Hepatocyte (in vitro differentiated cells): Measurements from ENCODE around the gene MPZL1.

ENCODE experiments used
- EZH2 ChIP-seq: fragments of 200-600 bp; sonication (generic); IDR thresholded peaks from 2 replicates; pipeline ENCODE4 v1.6.1; 2016; ENCODE audit warnings: antibody characterized with exemption, mild to moderate bottlenecking, borderline replicate concordance
- EZH2phosphoT487 ChIP-seq: fragments of 200-600 bp; sonication (generic); IDR thresholded peaks from one replicate; pipeline ENCODE4 v1.6.1; 2018; ENCODE audit warnings: antibody characterized with exemption, mild to moderate bottlenecking, low read depth, moderate library complexity; ENCODE audit not compliant: unreplicated experiment, severe bottlenecking
- TF ChIP-seq, protein P1 (sequence below): fragments of 200-600 bp; sonication (generic); IDR thresholded peaks from 2 replicates; pipeline ENCODE4 v1.5.1; 2016; ENCODE audit warnings: antibody characterized with exemption, mild to moderate bottlenecking; ENCODE audit not compliant: poor library complexity

DNA sequence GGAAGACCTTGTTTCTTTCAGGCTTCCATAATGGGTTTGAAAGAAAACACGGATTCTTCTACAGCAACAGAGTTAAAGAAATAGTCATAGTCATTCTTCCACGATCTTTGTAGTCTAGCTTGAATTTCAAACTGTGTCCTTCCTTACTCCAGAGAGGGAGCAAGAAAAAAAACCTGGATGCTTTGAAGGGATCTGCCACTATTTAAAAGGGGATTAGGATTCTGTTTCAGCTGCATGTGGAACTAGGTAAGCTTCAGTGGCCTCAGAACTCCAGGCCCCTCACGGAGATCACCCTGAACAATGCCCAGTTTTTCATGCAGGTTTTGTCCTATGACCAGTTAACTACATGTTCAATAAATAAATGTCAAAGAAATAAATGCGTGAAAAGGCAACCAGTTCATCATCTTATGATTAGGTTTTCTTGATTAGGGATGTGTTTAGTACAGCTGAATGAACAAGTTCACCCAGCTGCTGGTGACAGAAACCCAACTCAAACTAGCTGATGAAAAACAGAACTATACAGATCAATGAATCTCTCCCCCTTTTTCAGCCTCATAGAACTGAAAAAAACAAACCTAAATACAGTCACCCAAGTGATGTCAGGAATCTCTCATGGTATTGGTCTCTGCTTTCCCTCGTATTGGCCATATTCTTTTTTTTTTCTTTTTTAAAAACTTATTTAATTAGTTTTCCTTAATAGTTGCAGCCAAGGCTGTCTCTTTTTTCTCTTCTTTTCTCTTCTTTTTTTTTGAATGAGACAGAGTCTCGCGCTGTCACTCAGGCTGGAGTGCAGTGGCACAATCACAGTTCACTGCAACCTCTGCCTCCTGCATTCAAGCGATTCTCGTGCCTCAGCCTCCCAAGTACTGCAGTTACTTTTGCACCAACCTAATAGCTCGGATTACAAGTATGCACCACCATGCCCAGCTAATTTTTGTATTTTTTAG is 14.6 kb upstream of the MPZL1 start:
- TF ChIP-seq, protein P1, sequence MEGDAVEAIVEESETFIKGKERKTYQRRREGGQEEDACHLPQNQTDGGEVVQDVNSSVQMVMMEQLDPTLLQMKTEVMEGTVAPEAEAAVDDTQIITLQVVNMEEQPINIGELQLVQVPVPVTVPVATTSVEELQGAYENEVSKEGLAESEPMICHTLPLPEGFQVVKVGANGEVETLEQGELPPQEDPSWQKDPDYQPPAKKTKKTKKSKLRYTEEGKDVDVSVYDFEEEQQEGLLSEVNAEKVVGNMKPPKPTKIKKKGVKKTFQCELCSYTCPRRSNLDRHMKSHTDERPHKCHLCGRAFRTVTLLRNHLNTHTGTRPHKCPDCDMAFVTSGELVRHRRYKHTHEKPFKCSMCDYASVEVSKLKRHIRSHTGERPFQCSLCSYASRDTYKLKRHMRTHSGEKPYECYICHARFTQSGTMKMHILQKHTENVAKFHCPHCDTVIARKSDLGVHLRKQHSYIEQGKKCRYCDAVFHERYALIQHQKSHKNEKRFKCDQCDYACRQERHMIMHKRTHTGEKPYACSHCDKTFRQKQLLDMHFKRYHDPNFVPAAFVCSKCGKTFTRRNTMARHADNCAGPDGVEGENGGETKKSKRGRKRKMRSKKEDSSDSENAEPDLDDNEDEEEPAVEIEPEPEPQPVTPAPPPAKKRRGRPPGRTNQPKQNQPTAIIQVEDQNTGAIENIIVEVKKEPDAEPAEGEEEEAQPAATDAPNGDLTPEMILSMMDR = no peak
- TF ChIP-seq EZH2phosphoT487 (no peak), EZH2 (no peak)
